Esophagus squamous epithelium (tissue), 4 donors: ENCODE data around the gene CPSF3.

Experiments used
- CTCF ChIP-seq, 6 experiments: fragments of 450-650 bp in 4 of 6; fragments of 200-600 bp in 2 of 6; sonication (generic) in 2 of 6; IDR thresholded peaks; one replicate each; pipeline ENCODE4 v1.5.1; 2016 to 2019; ENCODE audit warnings: antibody characterized with exemption in 6 of 6, mild to moderate bottlenecking in 4 of 6, moderate library complexity in 4 of 6
- POLR2A ChIP-seq, 4 donors: fragments of 450-650 bp; IDR thresholded peaks; one replicate each; pipeline ENCODE4 v1.6.1; 2017; ENCODE audit warnings: antibody characterized with exemption in 4 of 4, mild to moderate bottlenecking in 4 of 4, moderate library complexity in 3 of 4

- TF ChIP-seq CTCF (IDR thresholded peaks at IDR 0.05) (no peak), POLR2A (IDR thresholded peaks at IDR 0.05) (peak in 1 of 4 donors; percentile 5)
Observed at GRCh38 chr2:9473985-9474360, 50.5 kb downstream of the CPSF3 start.
